GM12878 (cell line): ENCODE measurements around the gene CTAG1B.

Source experiments
- CTCF ChIP-seq, 3 experiments: IDR thresholded peaks in 2 of 3; conservative IDR thresholded peaks in 1 of 3; 2 replicates each; pipeline ENCODE4 v1.5.1; 2011; ENCODE audit warnings: low read depth in 3 of 3, low read length in 3 of 3, mild to moderate bottlenecking in 3 of 3, control low read depth in 2 of 3, moderate library complexity in 2 of 3, inconsistent platforms in 1 of 3, mixed read lengths in 1 of 3; ENCODE audit not compliant: control insufficient read depth in 2 of 3, insufficient read depth in 1 of 3; ENCODE audit errors: extremely low read depth in 1 of 3
- NFXL1 ChIP-seq: fragments of 450-650 bp; IDR thresholded peaks from 2 replicates; pipeline ENCODE4 v1.6.1; 2017; ENCODE audit warnings: antibody characterized with exemption, mild to moderate bottlenecking, borderline replicate concordance
- ZSCAN29 ChIP-seq: fragments of 450-650 bp; IDR thresholded peaks from 2 replicates; pipeline ENCODE4 v1.6.1; 2017; ENCODE audit warnings: mild to moderate bottlenecking, moderate library complexity

GRCh38 chrX:154655346-154655745 lies 36.3 kb upstream of the CTAG1B start:
- no peak for TF ChIP-seq ZSCAN29
- TF ChIP-seq CTCF (IDR thresholded peaks at IDR 0.05 in 2 of 3, conservative IDR thresholded peaks at IDR 0.05 in 1 of 3; ENCODE audit: control insufficient read depth in 2 of 3, extremely low read depth in 1 of 3, insufficient read depth in 1 of 3, low read depth in 3 of 3, low read length in 3 of 3): no peak
- TF ChIP-seq NFXL1: no peak
